Measurements from ENCODE around the gene WDTC1. TPM values are rescaled to one million over a fixed set of nuclear protein-coding genes. Genes with fewer than 3 reads are reported as not detected.

Gene WDTC1
- total RNA-seq, 1 experiment from 2014 or later = 20.9 TPM

DNA sequence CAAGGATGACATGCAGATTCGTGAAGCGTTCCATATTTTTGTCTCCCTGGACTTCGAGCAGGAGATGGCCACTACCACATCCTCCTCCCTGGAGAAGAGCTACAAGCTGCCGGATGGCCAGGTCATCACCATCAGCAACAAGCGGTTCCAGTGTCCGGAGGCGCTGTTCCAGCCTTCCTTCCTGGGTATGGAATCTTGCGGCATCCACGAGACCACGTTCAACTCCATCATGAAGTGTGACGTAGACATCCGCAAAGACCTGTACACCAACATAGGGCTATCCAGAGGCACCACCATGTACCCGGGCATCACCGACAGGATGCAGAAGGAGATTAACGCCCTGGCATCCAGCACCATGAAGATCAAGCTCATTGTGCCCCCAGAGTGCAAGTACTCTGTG, 90.9 kb downstream of the WDTC1 start:
- Histone ChIP-seq H3K4me1 (ENCODE audit: insufficient read depth, low read length, poor library complexity, severe bottlenecking) (peaks cover 10% of the 10 kb centered on the region), H3K4me3 (ENCODE audit: low read depth, low read length, poor library complexity, severe bottlenecking) (no peak overlapping the region), H3K9me3 (ENCODE audit: low read depth, low read length, poor library complexity, severe bottlenecking) (no peaks in the 10 kb centered on the region), H3K36me3 (ENCODE audit: insufficient read depth, low read length, poor library complexity, severe bottlenecking) (peaks cover 5% of the 10 kb centered on the region), H3K27ac (ENCODE audit: low read depth, low read length, poor library complexity, severe bottlenecking) (no peak overlapping the region), H3K27me3 (replicated peaks; ENCODE audit: insufficient read depth, low read depth, low read length, poor library complexity) (no peaks in the 10 kb centered on the region)
- no peak for TF ChIP-seq EZH2 (IDR thresholded peaks at IDR 0.05; ENCODE audit: borderline replicate concordance, low read depth, low read length, poor library complexity, severe bottlenecking)
- TF ChIP-seq, protein P1, sequence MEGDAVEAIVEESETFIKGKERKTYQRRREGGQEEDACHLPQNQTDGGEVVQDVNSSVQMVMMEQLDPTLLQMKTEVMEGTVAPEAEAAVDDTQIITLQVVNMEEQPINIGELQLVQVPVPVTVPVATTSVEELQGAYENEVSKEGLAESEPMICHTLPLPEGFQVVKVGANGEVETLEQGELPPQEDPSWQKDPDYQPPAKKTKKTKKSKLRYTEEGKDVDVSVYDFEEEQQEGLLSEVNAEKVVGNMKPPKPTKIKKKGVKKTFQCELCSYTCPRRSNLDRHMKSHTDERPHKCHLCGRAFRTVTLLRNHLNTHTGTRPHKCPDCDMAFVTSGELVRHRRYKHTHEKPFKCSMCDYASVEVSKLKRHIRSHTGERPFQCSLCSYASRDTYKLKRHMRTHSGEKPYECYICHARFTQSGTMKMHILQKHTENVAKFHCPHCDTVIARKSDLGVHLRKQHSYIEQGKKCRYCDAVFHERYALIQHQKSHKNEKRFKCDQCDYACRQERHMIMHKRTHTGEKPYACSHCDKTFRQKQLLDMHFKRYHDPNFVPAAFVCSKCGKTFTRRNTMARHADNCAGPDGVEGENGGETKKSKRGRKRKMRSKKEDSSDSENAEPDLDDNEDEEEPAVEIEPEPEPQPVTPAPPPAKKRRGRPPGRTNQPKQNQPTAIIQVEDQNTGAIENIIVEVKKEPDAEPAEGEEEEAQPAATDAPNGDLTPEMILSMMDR (conservative IDR thresholded peaks at IDR 0.05; ENCODE audit: low read depth, low read length) = no peak
- intact Hi-C loops (cut with micrococcal nuclease; ENCODE audit: unreplicated experiment) = no loop called here
- no TSS peak for BruUV-seq (replicated peaks)
- CTCF ChIA-PET = no interaction called here
- POLR2A ChIA-PET (ENCODE audit: low non-redundant PET) = no interaction called here
- no peak for DNase-seq (ENCODE audit: low spot score)

DNA sequence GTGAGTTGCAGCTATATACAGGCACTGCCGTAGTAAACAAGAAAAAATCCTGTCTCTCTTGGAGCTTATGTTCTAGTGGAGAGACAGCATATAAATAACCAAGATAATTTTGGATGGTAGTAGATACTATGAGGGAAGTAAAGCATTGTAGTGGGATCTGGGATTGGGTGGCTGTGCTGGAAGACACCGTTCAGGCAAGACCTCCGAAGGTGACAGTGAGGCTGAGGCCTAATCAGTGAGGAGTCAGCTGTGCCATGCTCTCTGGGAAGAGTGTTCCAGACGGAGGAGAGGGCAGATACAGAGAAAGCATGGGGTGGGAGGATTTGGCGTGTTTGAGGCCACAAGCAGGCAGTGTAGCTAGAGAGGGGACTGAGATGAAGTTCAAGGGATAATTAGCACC, 93.5 kb downstream of the WDTC1 start:
- intact Hi-C loops (cut with micrococcal nuclease; ENCODE audit: unreplicated experiment) = no loop called here
- Histone ChIP-seq H3K9me3 (ENCODE audit: low read depth, low read length, poor library complexity, severe bottlenecking) (no peaks in the 10 kb centered on the region), H3K4me1 (ENCODE audit: insufficient read depth, low read length, poor library complexity, severe bottlenecking) (peaks cover 8% of the 10 kb centered on the region), H3K4me3 (ENCODE audit: low read depth, low read length, poor library complexity, severe bottlenecking) (no peak overlapping the region), H3K36me3 (ENCODE audit: insufficient read depth, low read length, poor library complexity, severe bottlenecking) (peaks cover 21% of the 10 kb centered on the region), H3K27ac (ENCODE audit: low read depth, low read length, poor library complexity, severe bottlenecking) (no peak overlapping the region), H3K27me3 (replicated peaks; ENCODE audit: insufficient read depth, low read depth, low read length, poor library complexity) (no peaks in the 10 kb centered on the region)
- no peak for DNase-seq (ENCODE audit: low spot score)
- ChIA-PET POLR2A (ENCODE audit: low non-redundant PET) (no interaction called here), CTCF (no interaction called here)
- BruUV-seq (replicated peaks) = no TSS peak
- TF ChIP-seq EZH2 (IDR thresholded peaks at IDR 0.05; ENCODE audit: borderline replicate concordance, low read depth, low read length, poor library complexity, severe bottlenecking) = no peak
- TF ChIP-seq, protein P1 (conservative IDR thresholded peaks at IDR 0.05; ENCODE audit: low read depth, low read length) = no peak

- no TSS peak for BruUV-seq (replicated peaks)
- DNase-seq (ENCODE audit: low spot score) = no peak
- Histone ChIP-seq H3K4me1 (ENCODE audit: insufficient read depth, low read length, poor library complexity, severe bottlenecking) (no peaks in the 10 kb centered on the region), H3K9me3 (ENCODE audit: low read depth, low read length, poor library complexity, severe bottlenecking) (no peaks in the 10 kb centered on the region), H3K36me3 (ENCODE audit: insufficient read depth, low read length, poor library complexity, severe bottlenecking) (peaks cover 37% of the 10 kb centered on the region), H3K27ac (ENCODE audit: low read depth, low read length, poor library complexity, severe bottlenecking) (no peak overlapping the region), H3K4me3 (ENCODE audit: low read depth, low read length, poor library complexity, severe bottlenecking) (no peak overlapping the region), H3K27me3 (replicated peaks; ENCODE audit: insufficient read depth, low read depth, low read length, poor library complexity) (no peaks in the 10 kb centered on the region)
- TF ChIP-seq EZH2 (IDR thresholded peaks at IDR 0.05; ENCODE audit: borderline replicate concordance, low read depth, low read length, poor library complexity, severe bottlenecking) = no peak
- TF ChIP-seq, protein P1 (conservative IDR thresholded peaks at IDR 0.05; ENCODE audit: low read depth, low read length) = no peak
- intact Hi-C loops (cut with micrococcal nuclease; ENCODE audit: unreplicated experiment) = no loop called here
- ChIA-PET POLR2A (ENCODE audit: low non-redundant PET) (no interaction called here), CTCF (no interaction called here)
Observed at GRCh38 chr1:27330786-27331185, 96.4 kb downstream of the WDTC1 start.

Measured in A673 (cell line).